Measurements from ENCODE around the gene ZNF789. TPM values are rescaled to one million over a fixed set of nuclear protein-coding genes. Genes with fewer than 3 reads are reported as not detected.

ZNF789 gene
- total and polyA plus RNA-seq, 9 of the 15 experiments (the other 6 are each of a cell fraction or from before 2014, with no cell fraction given) = 6.1 to 57.0 (median 24.8) TPM

GRCh38 chr7:99472561-99473314 is at the start of gene ZNF789 (continued):
- no peak for TF ChIP-seq ZBTB5 (IDR thresholded peaks at IDR 0.05)
- no peak for TF ChIP-seq CBFA2T3 (IDR thresholded peaks at IDR 0.05)
- TF ChIP-seq, protein P1, sequence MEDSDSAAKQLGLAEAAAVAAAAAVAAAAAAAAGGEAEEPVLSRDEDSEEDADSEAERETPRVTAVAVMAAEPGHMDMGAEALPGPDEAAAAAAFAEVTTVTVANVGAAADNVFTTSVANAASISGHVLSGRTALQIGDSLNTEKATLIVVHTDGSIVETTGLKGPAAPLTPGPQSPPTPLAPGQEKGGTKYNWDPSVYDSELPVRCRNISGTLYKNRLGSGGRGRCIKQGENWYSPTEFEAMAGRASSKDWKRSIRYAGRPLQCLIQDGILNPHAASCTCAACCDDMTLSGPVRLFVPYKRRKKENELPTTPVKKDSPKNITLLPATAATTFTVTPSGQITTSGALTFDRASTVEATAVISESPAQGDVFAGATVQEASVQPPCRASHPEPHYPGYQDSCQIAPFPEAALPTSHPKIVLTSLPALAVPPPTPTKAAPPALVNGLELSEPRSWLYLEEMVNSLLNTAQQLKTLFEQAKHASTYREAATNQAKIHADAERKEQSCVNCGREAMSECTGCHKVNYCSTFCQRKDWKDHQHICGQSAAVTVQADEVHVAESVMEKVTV (CRISPR knock-in tag; IDR thresholded peaks at IDR 0.05) = no peak
- TF ChIP-seq, protein P2, sequence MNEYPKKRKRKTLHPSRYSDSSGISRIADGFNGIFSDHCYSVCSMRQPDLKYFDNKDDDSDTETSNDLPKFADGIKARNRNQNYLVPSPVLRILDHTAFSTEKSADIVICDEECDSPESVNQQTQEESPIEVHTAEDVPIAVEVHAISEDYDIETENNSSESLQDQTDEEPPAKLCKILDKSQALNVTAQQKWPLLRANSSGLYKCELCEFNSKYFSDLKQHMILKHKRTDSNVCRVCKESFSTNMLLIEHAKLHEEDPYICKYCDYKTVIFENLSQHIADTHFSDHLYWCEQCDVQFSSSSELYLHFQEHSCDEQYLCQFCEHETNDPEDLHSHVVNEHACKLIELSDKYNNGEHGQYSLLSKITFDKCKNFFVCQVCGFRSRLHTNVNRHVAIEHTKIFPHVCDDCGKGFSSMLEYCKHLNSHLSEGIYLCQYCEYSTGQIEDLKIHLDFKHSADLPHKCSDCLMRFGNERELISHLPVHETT (CRISPR knock-in tag; conservative IDR thresholded peaks at IDR 0.05 in 1 of 2, IDR thresholded peaks at IDR 0.05 in 1 of 2) = peak in 1 of 2 experiments; percentile 74; a peak in 2 of 4 replicates
- peak; percentile 94 for TF ChIP-seq POLR2A (conservative IDR thresholded peaks at IDR 0.05)
- TF ChIP-seq, protein P3, sequence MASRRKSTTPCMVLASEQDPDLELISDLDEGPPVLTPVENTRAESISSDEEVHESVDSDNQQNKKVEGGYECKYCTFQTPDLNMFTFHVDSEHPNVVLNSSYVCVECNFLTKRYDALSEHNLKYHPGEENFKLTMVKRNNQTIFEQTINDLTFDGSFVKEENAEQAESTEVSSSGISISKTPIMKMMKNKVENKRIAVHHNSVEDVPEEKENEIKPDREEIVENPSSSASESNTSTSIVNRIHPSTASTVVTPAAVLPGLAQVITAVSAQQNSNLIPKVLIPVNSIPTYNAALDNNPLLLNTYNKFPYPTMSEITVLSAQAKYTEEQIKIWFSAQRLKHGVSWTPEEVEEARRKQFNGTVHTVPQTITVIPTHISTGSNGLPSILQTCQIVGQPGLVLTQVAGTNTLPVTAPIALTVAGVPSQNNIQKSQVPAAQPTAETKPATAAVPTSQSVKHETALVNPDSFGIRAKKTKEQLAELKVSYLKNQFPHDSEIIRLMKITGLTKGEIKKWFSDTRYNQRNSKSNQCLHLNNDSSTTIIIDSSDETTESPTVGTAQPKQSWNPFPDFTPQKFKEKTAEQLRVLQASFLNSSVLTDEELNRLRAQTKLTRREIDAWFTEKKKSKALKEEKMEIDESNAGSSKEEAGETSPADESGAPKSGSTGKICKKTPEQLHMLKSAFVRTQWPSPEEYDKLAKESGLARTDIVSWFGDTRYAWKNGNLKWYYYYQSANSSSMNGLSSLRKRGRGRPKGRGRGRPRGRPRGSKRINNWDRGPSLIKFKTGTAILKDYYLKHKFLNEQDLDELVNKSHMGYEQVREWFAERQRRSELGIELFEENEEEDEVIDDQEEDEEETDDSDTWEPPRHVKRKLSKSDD (conservative IDR thresholded peaks at IDR 0.05; ENCODE audit: low read length) = no peak
- TF ChIP-seq, protein P4, sequence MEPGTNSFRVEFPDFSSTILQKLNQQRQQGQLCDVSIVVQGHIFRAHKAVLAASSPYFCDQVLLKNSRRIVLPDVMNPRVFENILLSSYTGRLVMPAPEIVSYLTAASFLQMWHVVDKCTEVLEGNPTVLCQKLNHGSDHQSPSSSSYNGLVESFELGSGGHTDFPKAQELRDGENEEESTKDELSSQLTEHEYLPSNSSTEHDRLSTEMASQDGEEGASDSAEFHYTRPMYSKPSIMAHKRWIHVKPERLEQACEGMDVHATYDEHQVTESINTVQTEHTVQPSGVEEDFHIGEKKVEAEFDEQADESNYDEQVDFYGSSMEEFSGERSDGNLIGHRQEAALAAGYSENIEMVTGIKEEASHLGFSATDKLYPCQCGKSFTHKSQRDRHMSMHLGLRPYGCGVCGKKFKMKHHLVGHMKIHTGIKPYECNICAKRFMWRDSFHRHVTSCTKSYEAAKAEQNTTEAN (CRISPR knock-in tag; IDR thresholded peaks at IDR 0.05) = no peak
- TF ChIP-seq PHF20 (IDR thresholded peaks at IDR 0.05; ENCODE audit: partially characterized antibody) = peak; percentile 65
- TF ChIP-seq PCBP2 (IDR thresholded peaks at IDR 0.05; ENCODE audit: low read depth, low read length, poor library complexity, severe bottlenecking) = no peak
- no peak for TF ChIP-seq POLR3A (IDR thresholded peaks at IDR 0.05; ENCODE audit: borderline replicate concordance, extremely low read depth, insufficient read depth, insufficient read length)
- TF ChIP-seq ZNF121 (CRISPR knock-in tag; conservative IDR thresholded peaks at IDR 0.05) = no peak
- TF ChIP-seq NFIX (CRISPR knock-in tag; IDR thresholded peaks at IDR 0.05; ENCODE audit: low read depth) = no peak
- TF ChIP-seq NBN (IDR thresholded peaks at IDR 0.05; ENCODE audit: low read depth) = no peak
- TF ChIP-seq ZKSCAN1 (IDR thresholded peaks at IDR 0.05; ENCODE audit: low read depth, low read length) = no peak; the same call in 1 of the 2 replicates
- no peak for TF ChIP-seq XRCC4 (IDR thresholded peaks at IDR 0.05; ENCODE audit: extremely low read depth, insufficient read depth, insufficient read length)
- TF ChIP-seq KDM5B (IDR thresholded peaks at IDR 0.05; ENCODE audit: insufficient replicate concordance, low read depth, low read length) = peak; percentile 84
- TF ChIP-seq DPF2 (IDR thresholded peaks at IDR 0.05) = no peak
- TF ChIP-seq CHD1 (IDR thresholded peaks at IDR 0.05; ENCODE audit: low read length) = peak; percentile 73
- TF ChIP-seq CHCHD3 (CRISPR knock-in tag; IDR thresholded peaks at IDR 0.05) = peak; percentile 44; the same call in 1 of the 2 replicates

Data from K562 (cell line).